Upper lobe of left lung (tissue), 4 donors: ENCODE data around the gene TM4SF20.

Experiments
- CTCF ChIP-seq, 6 experiments: fragments of 450-650 bp in 4 of 6; fragments of 200-600 bp in 2 of 6; sonication (generic) in 2 of 6; IDR thresholded peaks; one replicate each; pipeline ENCODE4 v1.5.1; 2016 to 2019; ENCODE audit warnings: antibody characterized with exemption in 6 of 6
- EP300 ChIP-seq, 4 donors: sonication (generic); formaldehyde crosslinking; IDR thresholded peaks; one replicate each; pipeline ENCODE4 v1.5.1; 2017; ENCODE audit warnings: antibody characterized with exemption in 4 of 4, control low read depth in 2 of 4
- POLR2A ChIP-seq, 4 donors: fragments of 450-650 bp; IDR thresholded peaks; one replicate each; pipeline ENCODE4 v1.5.1; 2016 to 2017; ENCODE audit warnings: antibody characterized with exemption in 4 of 4, mild to moderate bottlenecking in 2 of 4

GRCh38 chr2:227363756-227364155 is 15.3 kb downstream of the TM4SF20 start:
- TF ChIP-seq CTCF (IDR thresholded peaks at IDR 0.05) = peak in 2 of 6 experiments; percentile 27 to 31
- TF ChIP-seq POLR2A (IDR thresholded peaks at IDR 0.05) = no peak
- no peak for TF ChIP-seq EP300 (IDR thresholded peaks at IDR 0.05)
